ENCODE data around the gene CCL22.

DNA sequence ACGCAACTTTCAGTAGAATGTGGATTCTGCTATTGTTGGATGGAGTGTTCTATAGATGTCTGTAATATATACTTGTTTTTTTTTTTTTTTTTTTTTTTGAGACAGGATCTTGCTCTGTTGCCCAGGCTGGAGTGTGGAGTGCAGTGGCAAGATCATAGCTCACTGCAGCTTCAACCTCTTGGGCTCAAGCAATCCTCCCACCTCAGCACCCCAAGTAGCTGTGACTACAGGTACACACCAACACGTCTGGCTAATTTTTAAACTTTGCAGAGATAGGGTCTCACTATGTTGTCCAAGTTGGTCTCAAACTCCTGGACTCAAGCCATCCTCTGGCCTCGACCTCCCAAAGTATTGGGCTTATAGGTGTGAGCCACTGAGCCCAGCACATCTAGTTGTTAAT lies 27.2 kb upstream of the CCL22 start:
- TF ChIP-seq, protein P1, sequence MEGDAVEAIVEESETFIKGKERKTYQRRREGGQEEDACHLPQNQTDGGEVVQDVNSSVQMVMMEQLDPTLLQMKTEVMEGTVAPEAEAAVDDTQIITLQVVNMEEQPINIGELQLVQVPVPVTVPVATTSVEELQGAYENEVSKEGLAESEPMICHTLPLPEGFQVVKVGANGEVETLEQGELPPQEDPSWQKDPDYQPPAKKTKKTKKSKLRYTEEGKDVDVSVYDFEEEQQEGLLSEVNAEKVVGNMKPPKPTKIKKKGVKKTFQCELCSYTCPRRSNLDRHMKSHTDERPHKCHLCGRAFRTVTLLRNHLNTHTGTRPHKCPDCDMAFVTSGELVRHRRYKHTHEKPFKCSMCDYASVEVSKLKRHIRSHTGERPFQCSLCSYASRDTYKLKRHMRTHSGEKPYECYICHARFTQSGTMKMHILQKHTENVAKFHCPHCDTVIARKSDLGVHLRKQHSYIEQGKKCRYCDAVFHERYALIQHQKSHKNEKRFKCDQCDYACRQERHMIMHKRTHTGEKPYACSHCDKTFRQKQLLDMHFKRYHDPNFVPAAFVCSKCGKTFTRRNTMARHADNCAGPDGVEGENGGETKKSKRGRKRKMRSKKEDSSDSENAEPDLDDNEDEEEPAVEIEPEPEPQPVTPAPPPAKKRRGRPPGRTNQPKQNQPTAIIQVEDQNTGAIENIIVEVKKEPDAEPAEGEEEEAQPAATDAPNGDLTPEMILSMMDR (IDR thresholded peaks at IDR 0.05; ENCODE audit: poor library complexity, severe bottlenecking) = no peak
- no peak for TF ChIP-seq EP300 (conservative IDR thresholded peaks at IDR 0.05; ENCODE audit: poor library complexity, severe bottlenecking)
- no peak for TF ChIP-seq POLR2AphosphoS5 (IDR thresholded peaks at IDR 0.05)
- TF ChIP-seq, protein P2, sequence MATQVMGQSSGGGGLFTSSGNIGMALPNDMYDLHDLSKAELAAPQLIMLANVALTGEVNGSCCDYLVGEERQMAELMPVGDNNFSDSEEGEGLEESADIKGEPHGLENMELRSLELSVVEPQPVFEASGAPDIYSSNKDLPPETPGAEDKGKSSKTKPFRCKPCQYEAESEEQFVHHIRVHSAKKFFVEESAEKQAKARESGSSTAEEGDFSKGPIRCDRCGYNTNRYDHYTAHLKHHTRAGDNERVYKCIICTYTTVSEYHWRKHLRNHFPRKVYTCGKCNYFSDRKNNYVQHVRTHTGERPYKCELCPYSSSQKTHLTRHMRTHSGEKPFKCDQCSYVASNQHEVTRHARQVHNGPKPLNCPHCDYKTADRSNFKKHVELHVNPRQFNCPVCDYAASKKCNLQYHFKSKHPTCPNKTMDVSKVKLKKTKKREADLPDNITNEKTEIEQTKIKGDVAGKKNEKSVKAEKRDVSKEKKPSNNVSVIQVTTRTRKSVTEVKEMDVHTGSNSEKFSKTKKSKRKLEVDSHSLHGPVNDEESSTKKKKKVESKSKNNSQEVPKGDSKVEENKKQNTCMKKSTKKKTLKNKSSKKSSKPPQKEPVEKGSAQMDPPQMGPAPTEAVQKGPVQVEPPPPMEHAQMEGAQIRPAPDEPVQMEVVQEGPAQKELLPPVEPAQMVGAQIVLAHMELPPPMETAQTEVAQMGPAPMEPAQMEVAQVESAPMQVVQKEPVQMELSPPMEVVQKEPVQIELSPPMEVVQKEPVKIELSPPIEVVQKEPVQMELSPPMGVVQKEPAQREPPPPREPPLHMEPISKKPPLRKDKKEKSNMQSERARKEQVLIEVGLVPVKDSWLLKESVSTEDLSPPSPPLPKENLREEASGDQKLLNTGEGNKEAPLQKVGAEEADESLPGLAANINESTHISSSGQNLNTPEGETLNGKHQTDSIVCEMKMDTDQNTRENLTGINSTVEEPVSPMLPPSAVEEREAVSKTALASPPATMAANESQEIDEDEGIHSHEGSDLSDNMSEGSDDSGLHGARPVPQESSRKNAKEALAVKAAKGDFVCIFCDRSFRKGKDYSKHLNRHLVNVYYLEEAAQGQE (IDR thresholded peaks at IDR 0.05; ENCODE audit: borderline replicate concordance) = no peak
- no peak for TF ChIP-seq MXI1 (conservative IDR thresholded peaks at IDR 0.05; ENCODE audit: poor library complexity, severe bottlenecking)
- no peak for TF ChIP-seq TAF1 (IDR thresholded peaks at IDR 0.05; ENCODE audit: low read depth)
